ENCODE measurements around the gene SLC7A10. TPM values are rescaled to one million over a fixed set of nuclear protein-coding genes. Genes with fewer than 3 reads are reported as not detected.

Gene SLC7A10
- total RNA-seq, 1 experiment from 2014 or later: 2.9 TPM

DNA sequence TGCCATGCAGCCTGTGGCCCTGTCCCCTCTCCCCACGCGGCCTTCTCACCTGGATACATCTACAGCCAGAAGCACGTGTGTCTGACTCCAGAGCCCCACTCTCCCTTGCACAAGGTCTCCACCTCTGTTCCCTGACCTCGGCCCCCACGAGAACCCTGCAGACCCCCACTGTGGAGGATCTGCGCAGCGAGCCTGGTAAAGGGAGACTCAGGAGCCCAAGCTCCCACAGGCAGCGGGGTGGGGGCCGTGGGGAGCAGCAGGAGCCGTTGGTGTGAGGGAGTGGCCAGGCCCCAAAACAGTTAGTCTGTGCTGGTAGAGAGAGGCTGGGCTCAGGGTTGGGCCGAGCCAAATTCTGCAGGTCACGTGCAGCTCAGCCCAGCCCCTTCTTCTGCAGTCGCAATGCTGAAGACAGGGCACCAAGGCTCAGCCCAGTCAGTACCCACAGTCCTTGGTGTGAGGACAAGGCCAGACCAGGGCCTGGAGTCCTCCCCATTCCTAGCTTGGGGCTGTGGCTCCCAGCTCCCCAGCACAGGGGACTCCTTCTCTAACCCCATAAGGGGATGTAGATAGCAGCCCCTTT lies 28.7 kb upstream of the SLC7A10 start:
- Histone ChIP-seq H3K56ac (ENCODE audit: insufficient read length, low read depth, low read length) (no peak overlapping the region), H3K9me3 (ENCODE audit: control insufficient read depth, low read depth, low read length) (no peaks in the 10 kb centered on the region), H3K79me2 (ENCODE audit: insufficient read depth, low read length) (no peaks in the 10 kb centered on the region), H3K14ac (ENCODE audit: insufficient read depth, low read length) (no peak overlapping the region), H4K20me1 (ENCODE audit: control insufficient read depth, insufficient read depth, insufficient read length) (no peaks in the 10 kb centered on the region), H2BK20ac (ENCODE audit: low read depth, low read length, poor library complexity, severe bottlenecking) (no peak overlapping the region), H4K8ac (replicated peaks; ENCODE audit: insufficient read length, low read depth, low read length) (no peak overlapping the region), H3K23ac (ENCODE audit: insufficient read length, low read depth, low read length) (no peak overlapping the region), H2AK5ac (ENCODE audit: insufficient read length, low read length) (no peak overlapping the region), H2BK15ac (ENCODE audit: low read depth, low read length) (no peak overlapping the region), H4K91ac (ENCODE audit: insufficient read length, low read depth, low read length) (no peak overlapping the region), H3K23me2 (ENCODE audit: insufficient read length, low read depth, low read length, poor library complexity, severe bottlenecking) (no peaks in the 10 kb centered on the region), H2BK120ac (ENCODE audit: low read depth, low read length, poor library complexity, severe bottlenecking) (no peak overlapping the region), H3K4me1 (ENCODE audit: insufficient read depth, low read length) (no peaks in the 10 kb centered on the region), H2AFZ (ENCODE audit: low read length) (no peak overlapping the region), H2BK12ac (ENCODE audit: insufficient read length, low read depth, low read length) (no peak overlapping the region), H3K4ac (ENCODE audit: low read depth, low read length) (no peak overlapping the region), H3K4me2 (ENCODE audit: insufficient read depth, insufficient read length, low read length) (no peak overlapping the region), H3K27me3 (ENCODE audit: insufficient read depth, low read length) (no peaks in the 10 kb centered on the region), H4K5ac (ENCODE audit: insufficient read length, low read depth, low read length) (no peak overlapping the region), H3K18ac (ENCODE audit: insufficient read length, low read depth, low read length) (no peak overlapping the region), H3K9ac (ENCODE audit: extremely low read depth, insufficient read length, low read length) (no peak overlapping the region), H3K27ac (ENCODE audit: insufficient read length, low read depth, low read length) (no peak overlapping the region), H2BK5ac (ENCODE audit: insufficient read length, low read length) (no peak overlapping the region), H3K79me1 (ENCODE audit: insufficient read depth, low read depth, low read length, poor library complexity, severe bottlenecking) (no peaks in the 10 kb centered on the region), H3T11ph (ENCODE audit: low read length) (no peak overlapping the region)
- Mint-ChIP-seq H3K27ac (no peak overlapping the region), H3K9me3 (peaks cover 4 to 5% of the 10 kb centered on the region in 2 experiments; a peak in 2 of 5 replicates), H3K36me3 (ENCODE audit: insufficient read depth in 1 of 3, low read depth in 3 of 3) (peaks cover 0 to 1% (median 0%) of the 10 kb centered on the region in 3 experiments; a peak in 3 of 7 replicates), H3K4me3 (peak overlapping the region in 1 of 2 experiments; percentile 38; a peak in 1 of 5 replicates), H3K4me1 (peaks cover 0 to 3% of the 10 kb centered on the region in 2 experiments; a peak in 2 of 4 replicates), H3K27me3 (ENCODE audit: low read depth) (peaks cover 3% of the 10 kb centered on the region)
- no peak for DNase-seq
- no CpG with 5 or more reads among the region's 13 CpGs for WGBS (ENCODE audit: extremely low coverage, insufficient read length, low lambda C conversion rate)
- TF ChIP-seq, protein P1, sequence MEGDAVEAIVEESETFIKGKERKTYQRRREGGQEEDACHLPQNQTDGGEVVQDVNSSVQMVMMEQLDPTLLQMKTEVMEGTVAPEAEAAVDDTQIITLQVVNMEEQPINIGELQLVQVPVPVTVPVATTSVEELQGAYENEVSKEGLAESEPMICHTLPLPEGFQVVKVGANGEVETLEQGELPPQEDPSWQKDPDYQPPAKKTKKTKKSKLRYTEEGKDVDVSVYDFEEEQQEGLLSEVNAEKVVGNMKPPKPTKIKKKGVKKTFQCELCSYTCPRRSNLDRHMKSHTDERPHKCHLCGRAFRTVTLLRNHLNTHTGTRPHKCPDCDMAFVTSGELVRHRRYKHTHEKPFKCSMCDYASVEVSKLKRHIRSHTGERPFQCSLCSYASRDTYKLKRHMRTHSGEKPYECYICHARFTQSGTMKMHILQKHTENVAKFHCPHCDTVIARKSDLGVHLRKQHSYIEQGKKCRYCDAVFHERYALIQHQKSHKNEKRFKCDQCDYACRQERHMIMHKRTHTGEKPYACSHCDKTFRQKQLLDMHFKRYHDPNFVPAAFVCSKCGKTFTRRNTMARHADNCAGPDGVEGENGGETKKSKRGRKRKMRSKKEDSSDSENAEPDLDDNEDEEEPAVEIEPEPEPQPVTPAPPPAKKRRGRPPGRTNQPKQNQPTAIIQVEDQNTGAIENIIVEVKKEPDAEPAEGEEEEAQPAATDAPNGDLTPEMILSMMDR (conservative IDR thresholded peaks at IDR 0.05): no peak
